Thymus (tissue), 11 donors: ENCODE measurements around the gene RPS6KA2. TPM values are rescaled to one million over a fixed set of nuclear protein-coding genes. Genes with fewer than 3 reads are reported as not detected.

Experiments
- DNase-seq, 9 donors: peaks; one replicate each; pipeline ENCODE4 v3.0.0-alpha.2; 2013; ENCODE audit warnings: low spot score in 9 of 9, low read depth in 6 of 9, missing footprints in 1 of 9
- H3K27ac ChIP-seq, 2 donors: one replicate each; pipeline ENCODE4 v1.5.1; 2013; ENCODE audit warnings: control low read depth in 1 of 2, low read depth in 1 of 2, low read length in 1 of 2, mild to moderate bottlenecking in 1 of 2, moderate library complexity in 1 of 2
- H3K27me3 ChIP-seq, 2 donors: one replicate each; pipeline ENCODE4 v1.5.1; 2013; ENCODE audit warnings: low read length in 1 of 2; ENCODE audit not compliant: control insufficient read depth in 2 of 2, insufficient read depth in 1 of 2
- H3K36me3 ChIP-seq, 2 donors: one replicate each; pipeline ENCODE4 v1.5.1; 2013; ENCODE audit warnings: low read length in 1 of 2, mild to moderate bottlenecking in 1 of 2, moderate library complexity in 1 of 2; ENCODE audit not compliant: control insufficient read depth in 2 of 2, insufficient read depth in 2 of 2
- H3K4me1 ChIP-seq, 2 donors: one replicate each; pipeline ENCODE4 v1.5.1; 2013; ENCODE audit warnings: low read length in 2 of 2; ENCODE audit not compliant: control insufficient read depth in 2 of 2, insufficient read depth in 2 of 2
- H3K4me3 ChIP-seq, 2 donors: one replicate each; pipeline ENCODE4 v1.5.1; 2013; ENCODE audit warnings: low read length in 2 of 2, control low read depth in 1 of 2, mild to moderate bottlenecking in 1 of 2
- H3K9me3 ChIP-seq, 2 donors: one replicate each; pipeline ENCODE4 v1.5.1; 2013; ENCODE audit warnings: low read length in 1 of 2, mild to moderate bottlenecking in 1 of 2; ENCODE audit not compliant: control insufficient read depth in 2 of 2, insufficient read depth in 1 of 2
- WGBS: extraction: QIAGEN DNeasy Blood & Tissue Kit; methylation state at CpG from one replicate; pipeline ENCODE4 v1.1.7; 2013; 5-methylcytosine and 5-hydroxymethylcytosine counted together
- polyA plus RNA-seq: library from polyadenylated mRNA; stranded (reverse); fragments of 200-250 nt; gene quantifications from one replicate; pipeline ENCODE4 v1.2.3, GENCODE V29; 2013
- total RNA-seq: library from RNA; stranded (reverse); fragments of 120-200 nt; gene quantifications from one replicate; pipeline ENCODE4 v1.2.4, GENCODE V29; 2013
- donor health status: healthy.

The RPS6KA2 gene
- total and polyA plus RNA-seq, 2 donors, result 2.9 to 12.3 TPM

DNA sequence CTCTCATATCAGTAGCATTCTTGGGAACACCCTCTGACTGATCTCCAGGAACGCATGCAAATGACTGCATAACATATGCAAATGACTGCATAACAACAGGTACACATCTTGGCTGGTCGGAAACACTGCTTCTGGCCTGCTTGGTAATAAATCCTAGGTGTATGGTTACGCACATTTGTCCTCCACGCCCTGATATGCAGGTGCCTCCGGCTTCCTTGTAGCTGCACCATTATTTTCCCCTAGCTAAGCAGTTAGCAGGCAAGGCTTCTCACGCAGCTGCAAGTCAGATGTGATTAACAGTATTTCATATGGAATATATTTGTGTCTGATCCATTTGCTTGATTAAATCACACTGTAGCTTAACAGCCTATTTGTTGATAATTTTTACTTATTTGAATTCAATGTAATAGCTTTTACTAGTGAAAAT is 5.9 kb downstream of the RPS6KA2 start:
- Histone ChIP-seq H3K4me3 (no peak overlapping the region), H3K27me3 (peaks cover 5 to 25% of the 10 kb centered on the region in 2 donors), H3K36me3 (no peaks in the 10 kb centered on the region), H3K4me1 (peaks cover 2 to 5% of the 10 kb centered on the region in 2 donors), H3K27ac (no peak overlapping the region), H3K9me3 (no peaks in the 10 kb centered on the region)
- WGBS, result 85% methylated on average over 6 of the region's 6 CpGs
- no peak for DNase-seq

DNA sequence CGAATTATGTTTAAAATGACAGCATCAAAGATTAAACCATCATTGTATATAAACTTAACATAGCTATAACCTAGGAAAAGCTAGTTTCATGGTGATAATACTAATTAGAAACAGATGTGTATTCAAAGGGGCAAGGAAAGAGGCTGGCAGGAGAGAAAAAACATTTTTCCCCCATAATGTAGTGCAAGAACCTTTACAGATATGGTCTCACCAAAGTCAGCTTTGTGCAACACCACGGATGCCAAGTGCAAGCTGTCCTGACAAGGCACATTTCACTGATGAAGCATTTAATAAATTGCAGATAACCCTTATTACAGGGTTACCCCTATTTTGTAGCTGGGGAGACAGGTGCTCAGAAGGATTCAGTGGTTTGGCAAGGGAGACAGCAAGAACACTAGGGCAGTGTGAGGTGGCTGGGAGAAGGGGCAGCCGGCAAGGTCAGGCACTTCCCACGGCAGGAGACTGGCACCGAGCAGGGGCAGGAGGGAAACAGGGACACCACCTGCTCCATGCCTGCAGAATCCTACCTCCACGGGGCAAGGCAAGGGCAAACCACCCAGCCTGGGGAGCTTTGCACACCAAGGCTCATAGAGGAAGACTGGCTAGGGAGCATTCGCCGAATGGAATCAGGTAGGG is 6.5 kb downstream of the RPS6KA2 start:
- no peak overlapping the region for H3K27ac ChIP-seq
- no peaks in the 10 kb centered on the region for H3K9me3 ChIP-seq
- DNase-seq, result no peak
- no peaks in the 10 kb centered on the region for H3K36me3 ChIP-seq
- WGBS, result 93% methylated on average over 8 of the region's 8 CpGs
- H3K4me1 ChIP-seq, result peaks cover 0 to 3% of the 10 kb centered on the region in 2 donors
- H3K27me3 ChIP-seq, result peaks cover 0 to 19% of the 10 kb centered on the region in 2 donors
- no peak overlapping the region for H3K4me3 ChIP-seq

DNA sequence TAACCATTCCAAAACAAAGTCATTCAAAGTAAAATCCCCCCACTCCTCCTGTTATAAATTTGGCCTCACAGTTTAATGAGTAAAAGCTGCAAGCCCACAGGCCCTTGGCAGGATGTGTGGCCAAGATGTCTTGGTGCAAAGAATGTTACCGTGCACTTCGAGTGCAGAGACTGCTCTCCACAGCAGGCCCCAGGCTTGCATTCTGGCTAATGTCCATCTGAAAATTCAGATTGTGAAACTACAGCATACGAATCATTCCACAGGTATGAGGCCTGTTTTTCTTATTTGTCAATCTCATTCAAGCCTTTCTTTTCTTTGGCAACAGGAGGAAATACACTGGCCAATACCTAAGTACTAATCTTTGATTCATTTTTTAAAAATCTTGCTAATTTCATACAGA is 7.1 kb downstream of the RPS6KA2 start:
- peaks cover 0 to 3% of the 10 kb centered on the region in 2 donors for H3K4me1 ChIP-seq
- WGBS, result 93% methylated on average over 3 of the region's 3 CpGs
- no peak overlapping the region for H3K4me3 ChIP-seq
- DNase-seq, result no peak
- H3K27ac ChIP-seq, result no peak overlapping the region
- H3K27me3 ChIP-seq, result peaks cover 0 to 12% of the 10 kb centered on the region in 2 donors
- no peaks in the 10 kb centered on the region for H3K9me3 ChIP-seq
- H3K36me3 ChIP-seq, result no peaks in the 10 kb centered on the region

DNA sequence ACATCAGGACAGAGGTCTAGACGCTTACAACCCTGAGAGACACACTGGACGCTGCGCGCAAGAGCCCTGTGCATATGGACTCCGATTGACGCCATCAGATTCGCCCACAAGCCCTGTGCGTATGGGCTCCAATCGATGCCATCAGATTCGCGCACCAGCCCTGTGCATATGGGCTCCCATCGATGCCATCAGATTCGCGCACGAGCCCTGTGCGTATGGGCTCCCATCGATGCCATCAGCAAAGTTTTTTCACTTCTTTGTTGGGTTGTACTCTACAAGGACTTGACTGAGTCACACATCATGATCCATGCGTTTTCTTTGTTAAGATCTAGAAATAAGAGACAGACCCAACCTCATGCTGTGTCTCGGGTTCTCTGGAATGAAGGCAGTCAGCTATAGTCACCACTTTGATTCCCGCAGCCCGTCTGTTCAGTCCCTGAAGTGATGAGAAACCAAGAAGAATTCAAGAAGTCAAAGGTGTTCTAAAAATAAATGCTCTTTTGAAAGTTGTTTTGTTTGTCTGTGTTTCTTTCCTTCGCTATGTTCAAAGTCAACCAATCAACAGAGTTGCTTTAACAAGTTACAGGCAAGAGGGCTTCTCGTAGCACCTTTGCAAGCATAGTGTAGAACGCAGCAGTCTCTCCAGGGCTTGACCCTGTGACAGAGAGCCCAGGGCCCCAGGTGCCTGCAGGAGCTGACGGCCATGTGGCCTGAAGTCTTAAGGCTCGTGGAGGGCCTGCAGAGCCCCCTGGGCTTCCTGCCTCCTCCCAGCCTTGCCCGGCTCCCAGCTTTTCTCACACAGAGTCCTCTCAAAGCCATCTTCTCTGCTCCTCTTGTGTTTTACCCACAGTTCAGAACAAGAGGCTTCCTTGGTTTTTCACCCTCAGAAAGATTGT is 7.9 kb downstream of the RPS6KA2 start:
- 97% methylated on average over 27 of the region's 27 CpGs for WGBS
- Histone ChIP-seq H3K27ac (no peak overlapping the region), H3K4me1 (no peaks in the 10 kb centered on the region)

DNA sequence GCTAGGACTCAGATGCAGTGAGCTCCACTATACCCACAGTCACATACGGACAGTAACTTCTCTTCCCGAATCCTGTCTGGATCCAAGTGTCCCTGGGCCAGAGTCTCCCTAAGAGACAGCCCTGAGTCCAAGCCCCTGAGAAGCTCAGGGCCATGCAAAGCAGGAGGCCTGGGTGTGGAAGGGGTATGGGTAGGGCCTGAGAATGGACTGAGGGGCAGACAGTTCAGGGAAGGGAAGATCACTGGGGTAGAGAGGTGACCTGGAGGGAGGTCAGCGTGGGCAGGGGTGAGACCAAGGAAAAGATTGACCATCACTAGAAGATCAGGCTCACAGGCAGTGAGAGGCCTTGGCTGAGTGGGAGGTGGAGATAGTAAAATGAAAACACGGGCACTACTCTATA is 8.8 kb downstream of the RPS6KA2 start:
- Histone ChIP-seq H3K36me3 (no peaks in the 10 kb centered on the region), H3K27ac (no peak overlapping the region), H3K4me3 (no peak overlapping the region), H3K27me3 (peaks cover 0 to 2% of the 10 kb centered on the region in 2 donors), H3K9me3 (no peaks in the 10 kb centered on the region), H3K4me1 (no peaks in the 10 kb centered on the region)
- 97% methylated on average over 4 of the region's 4 CpGs for WGBS
- DNase-seq, result no peak

More for the DNA sequence above, 7.9 kb downstream of the RPS6KA2 start:
- Histone ChIP-seq H3K4me3 (no peak overlapping the region), H3K36me3 (no peaks in the 10 kb centered on the region), H3K27me3 (peaks cover 0 to 5% of the 10 kb centered on the region in 2 donors), H3K9me3 (no peaks in the 10 kb centered on the region)
- DNase-seq, result no peak

DNA sequence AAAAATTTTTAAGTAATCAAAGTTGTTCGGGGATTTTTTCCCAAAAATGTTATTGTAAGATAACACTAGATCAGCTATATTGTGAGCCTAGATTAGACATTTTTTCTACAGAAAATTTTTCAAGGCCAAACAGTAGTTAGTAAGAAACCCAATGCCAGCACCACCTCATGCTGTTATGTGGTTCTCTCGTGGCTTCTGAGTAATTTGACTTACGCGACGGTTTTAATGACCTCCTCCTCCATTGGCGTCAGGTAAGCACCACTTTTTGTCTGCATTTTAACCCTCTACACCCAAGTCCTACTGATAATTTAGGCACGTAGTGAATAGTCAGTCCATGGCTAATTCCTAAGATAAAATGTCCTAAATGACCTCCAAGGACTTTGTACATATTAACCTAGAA is 9.7 kb downstream of the RPS6KA2 start:
- WGBS, result 93% methylated on average over 7 of the region's 7 CpGs
- no peaks in the 10 kb centered on the region for H3K27me3 ChIP-seq
- H3K4me3 ChIP-seq, result no peak overlapping the region
- no peak for DNase-seq
- no peaks in the 10 kb centered on the region for H3K9me3 ChIP-seq
- no peak overlapping the region for H3K27ac ChIP-seq
- no peaks in the 10 kb centered on the region for H3K4me1 ChIP-seq
- no peaks in the 10 kb centered on the region for H3K36me3 ChIP-seq

DNA sequence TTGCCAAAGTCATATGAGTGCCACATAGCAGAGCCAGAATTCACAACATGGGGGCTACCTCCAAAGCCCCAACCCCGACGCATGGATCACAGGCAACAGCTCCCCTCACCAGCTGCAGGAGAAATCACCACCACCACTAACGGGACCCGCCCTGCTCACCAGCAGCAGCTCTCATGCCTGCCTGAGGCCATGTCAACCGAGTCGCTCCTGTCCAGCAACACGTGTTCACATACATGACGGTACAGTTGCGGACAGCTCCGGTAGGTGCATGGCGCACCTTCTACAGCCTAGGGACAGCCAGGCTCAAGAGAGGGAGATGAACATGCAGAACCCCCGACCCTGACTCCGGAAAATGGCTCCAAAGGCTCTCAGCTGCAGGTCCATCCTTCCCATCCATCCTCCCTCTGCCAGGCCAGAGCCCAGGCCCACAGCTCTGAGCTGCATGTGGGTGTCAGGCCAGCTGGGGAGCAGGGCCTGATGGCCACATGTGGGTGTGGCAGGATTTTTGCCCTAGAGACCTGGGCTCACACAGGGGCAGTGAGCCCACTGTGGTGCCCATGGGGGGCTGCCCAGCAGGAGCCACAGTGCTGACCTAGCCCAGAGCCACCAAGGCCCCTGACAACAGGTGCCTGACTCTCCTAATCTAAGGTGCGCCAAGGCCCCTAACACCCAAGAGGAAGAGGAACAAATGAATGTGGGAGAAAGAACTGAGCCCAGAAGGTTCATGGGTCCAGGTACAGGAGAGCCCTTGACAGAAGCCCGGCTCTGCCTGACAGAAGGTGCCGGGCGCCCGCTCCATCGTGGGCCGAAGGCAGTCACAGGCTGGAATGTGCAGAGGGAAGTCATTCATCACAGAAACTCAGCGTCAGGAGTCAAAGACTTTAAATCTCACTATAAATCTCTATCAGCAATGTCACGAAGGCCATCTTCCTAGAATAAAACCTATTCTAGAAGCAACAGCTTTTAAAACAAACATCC is 10.5 kb downstream of the RPS6KA2 start:
- 99% methylated on average over 22 of the region's 22 CpGs for WGBS
- Histone ChIP-seq H3K27ac (no peak overlapping the region), H3K4me1 (no peaks in the 10 kb centered on the region), H3K9me3 (no peaks in the 10 kb centered on the region), H3K36me3 (no peaks in the 10 kb centered on the region), H3K27me3 (no peaks in the 10 kb centered on the region), H3K4me3 (no peak overlapping the region)
- no peak for DNase-seq

DNA sequence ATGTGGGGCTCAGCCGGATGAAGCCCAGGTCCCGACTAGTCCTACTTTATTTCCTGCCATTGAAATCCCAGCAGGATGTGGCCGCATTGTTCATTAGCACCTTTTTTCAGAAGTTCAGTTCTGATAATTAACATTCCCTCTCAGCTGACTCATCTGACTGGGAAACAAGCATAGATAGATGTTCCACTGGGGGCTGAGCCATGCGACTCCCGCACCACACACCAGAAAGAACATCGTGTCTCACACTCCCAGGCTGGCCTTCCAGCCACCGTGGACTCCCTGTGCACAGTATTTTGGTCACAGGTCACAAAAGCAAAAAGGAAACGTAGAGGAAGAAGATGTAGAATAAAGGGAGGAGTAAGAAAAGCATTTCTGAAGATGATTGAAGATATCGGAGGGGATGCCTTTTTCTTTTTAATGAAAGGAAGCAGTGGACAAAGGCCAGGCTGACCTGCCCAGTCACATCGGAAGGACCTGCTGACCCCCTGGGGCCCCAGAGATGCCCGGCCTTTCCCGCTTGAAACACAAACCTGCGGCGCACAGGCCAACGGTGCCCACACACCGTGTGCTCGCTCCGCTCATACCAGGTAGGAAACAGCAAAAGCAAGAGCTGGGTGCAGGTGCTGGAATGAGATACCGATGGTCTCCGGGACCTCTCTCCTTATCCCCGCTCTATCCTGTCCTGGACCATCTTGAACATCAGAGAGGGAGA is 11.8 kb downstream of the RPS6KA2 start:
- no peaks in the 10 kb centered on the region for H3K27me3 ChIP-seq
- WGBS, result 98% methylated on average over 21 of the region's 21 CpGs
- H3K36me3 ChIP-seq, result no peaks in the 10 kb centered on the region
- no peak for DNase-seq
- H3K27ac ChIP-seq, result no peak overlapping the region
- H3K4me3 ChIP-seq, result no peak overlapping the region
- no peaks in the 10 kb centered on the region for H3K4me1 ChIP-seq
- no peaks in the 10 kb centered on the region for H3K9me3 ChIP-seq
